Testis (tissue), 3 donors: Measurements from ENCODE around the gene ETV7. TPM values are rescaled to one million over a fixed set of nuclear protein-coding genes. Genes with fewer than 3 reads are reported as not detected.

Source experiments
- DNase-seq: peaks from one replicate; pipeline ENCODE4 v3.0.0-alpha.2; 2019
- H3K27ac ChIP-seq, 2 donors: fragments of 200-600 bp; sonication (generic); one replicate each; pipeline ENCODE4 v1.5.1; 2019
- H3K27me3 ChIP-seq: fragments of 200-600 bp; sonication (generic); one replicate; pipeline ENCODE4 v1.5.1; 2019
- H3K36me3 ChIP-seq: fragments of 200-600 bp; sonication (generic); one replicate; pipeline ENCODE4 v1.5.1; 2017; ENCODE audit warnings: low read depth; ENCODE audit errors: missing control alignments
- H3K4me1 ChIP-seq: fragments of 200-600 bp; sonication (generic); one replicate; pipeline ENCODE4 v1.5.1; 2019
- H3K4me3 ChIP-seq, 2 donors: fragments of 200-600 bp; sonication (generic); one replicate each; pipeline ENCODE4 v1.5.1; 2017 to 2019
- H3K9me3 ChIP-seq: fragments of 200-600 bp; sonication (generic); one replicate; pipeline ENCODE4 v1.5.1; 2017
- POLR2A ChIP-seq: fragments of 450-650 bp; IDR thresholded peaks from one replicate; pipeline ENCODE4 v1.6.1; 2017; ENCODE audit warnings: antibody characterized with exemption, mild to moderate bottlenecking, moderate library complexity
- WGBS, 2 donors: methylation state at CpG; one replicate each; pipeline ENCODE4 v1.1.5; 2018; 5-methylcytosine and 5-hydroxymethylcytosine counted together
- intact Hi-C: fragments of 100-400 bp; cut with DNase I; formaldehyde crosslinking; loops from one replicate; pipeline ENCODE4 v1.15.1; 2023; ENCODE audit warnings: low total_unique reads
- polyA plus RNA-seq: library from polyadenylated mRNA; stranded (reverse); fragments of 350-450 nt; fragmentation: Illumina TruSeq; extraction: RNeasy Lipid Tissue Mini Kit (QIAGEN cat#74804); gene quantifications from one replicate; pipeline ENCODE4 v1.2.3, GENCODE V29; 2014; ENCODE audit warnings: low read depth, low replicate concordance; ENCODE audit not compliant: insufficient read depth
- total RNA-seq, 2 donors: library from RNA; depleted of rRNA; stranded (reverse); fragments of >200 nt; gene quantifications; one replicate each; pipeline ENCODE4 v1.2.3, GENCODE V29; 2016
- TF ChIP-seq, protein P1 (sequence below), 3 experiments: fragments of 450-650 bp in 2 of 3; fragments of 200-600 bp in 1 of 3; sonication (generic) in 1 of 3; IDR thresholded peaks; one replicate each; pipeline ENCODE4 v1.5.1; 2016 to 2019; ENCODE audit warnings: antibody characterized with exemption in 3 of 3, mild to moderate bottlenecking in 2 of 3, moderate library complexity in 1 of 3

ETV7 gene
- total and polyA plus RNA-seq, 3 donors from 2014 or later = 0.68 to 2.2 (median 1.3) TPM

DNA sequence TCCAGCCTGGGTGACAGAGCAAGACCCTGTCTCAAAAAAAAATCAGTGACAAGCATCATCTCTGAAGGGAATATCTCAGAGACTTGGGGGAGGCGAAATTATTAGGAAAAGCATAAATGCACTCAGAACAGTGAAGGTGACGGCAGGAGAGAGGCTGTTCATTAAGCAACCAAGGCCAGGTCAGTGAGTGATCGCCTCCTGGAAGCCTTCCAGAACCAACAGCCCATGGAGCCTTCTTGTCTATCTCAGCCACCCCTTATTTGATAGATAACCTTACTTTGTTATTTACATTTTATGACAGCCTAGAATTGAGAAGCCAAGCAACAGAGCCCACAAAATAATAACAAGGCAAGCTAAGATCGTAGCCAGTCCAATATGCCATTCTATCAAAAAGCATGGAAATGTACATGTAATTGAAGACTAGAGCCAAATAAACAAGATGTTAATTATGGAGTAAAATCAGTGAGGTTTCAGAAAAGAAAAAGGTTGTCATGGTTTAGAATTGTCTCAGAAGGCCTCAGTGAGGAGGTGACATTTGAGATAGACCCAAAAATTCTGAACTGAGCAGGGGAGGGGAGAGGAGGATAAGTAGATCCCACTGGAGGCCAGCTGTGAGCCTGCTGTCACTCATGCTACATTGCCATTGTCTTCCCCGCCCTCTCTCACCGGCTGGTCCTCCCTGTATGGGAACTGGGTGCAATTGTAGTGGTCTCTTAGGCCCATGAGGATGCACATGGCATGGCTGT, 68.6 kb downstream of the ETV7 start:
- H3K4me1 ChIP-seq = peaks cover 5% of the 10 kb centered on the region
- H3K9me3 ChIP-seq = no peaks in the 10 kb centered on the region
- intact Hi-C loops = no loop called here
- TF ChIP-seq, protein P1, sequence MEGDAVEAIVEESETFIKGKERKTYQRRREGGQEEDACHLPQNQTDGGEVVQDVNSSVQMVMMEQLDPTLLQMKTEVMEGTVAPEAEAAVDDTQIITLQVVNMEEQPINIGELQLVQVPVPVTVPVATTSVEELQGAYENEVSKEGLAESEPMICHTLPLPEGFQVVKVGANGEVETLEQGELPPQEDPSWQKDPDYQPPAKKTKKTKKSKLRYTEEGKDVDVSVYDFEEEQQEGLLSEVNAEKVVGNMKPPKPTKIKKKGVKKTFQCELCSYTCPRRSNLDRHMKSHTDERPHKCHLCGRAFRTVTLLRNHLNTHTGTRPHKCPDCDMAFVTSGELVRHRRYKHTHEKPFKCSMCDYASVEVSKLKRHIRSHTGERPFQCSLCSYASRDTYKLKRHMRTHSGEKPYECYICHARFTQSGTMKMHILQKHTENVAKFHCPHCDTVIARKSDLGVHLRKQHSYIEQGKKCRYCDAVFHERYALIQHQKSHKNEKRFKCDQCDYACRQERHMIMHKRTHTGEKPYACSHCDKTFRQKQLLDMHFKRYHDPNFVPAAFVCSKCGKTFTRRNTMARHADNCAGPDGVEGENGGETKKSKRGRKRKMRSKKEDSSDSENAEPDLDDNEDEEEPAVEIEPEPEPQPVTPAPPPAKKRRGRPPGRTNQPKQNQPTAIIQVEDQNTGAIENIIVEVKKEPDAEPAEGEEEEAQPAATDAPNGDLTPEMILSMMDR (IDR thresholded peaks at IDR 0.05) = no peak
- TF ChIP-seq POLR2A = no peak
- no peak overlapping the region for H3K4me3 ChIP-seq
- 84 to 92% methylated on average over 5 to 6 of the region's 6 CpGs for WGBS, 2 donors
- H3K27ac ChIP-seq = no peak overlapping the region
- DNase-seq = no peak
- no peaks in the 10 kb centered on the region for H3K36me3 ChIP-seq
- no peaks in the 10 kb centered on the region for H3K27me3 ChIP-seq

DNA sequence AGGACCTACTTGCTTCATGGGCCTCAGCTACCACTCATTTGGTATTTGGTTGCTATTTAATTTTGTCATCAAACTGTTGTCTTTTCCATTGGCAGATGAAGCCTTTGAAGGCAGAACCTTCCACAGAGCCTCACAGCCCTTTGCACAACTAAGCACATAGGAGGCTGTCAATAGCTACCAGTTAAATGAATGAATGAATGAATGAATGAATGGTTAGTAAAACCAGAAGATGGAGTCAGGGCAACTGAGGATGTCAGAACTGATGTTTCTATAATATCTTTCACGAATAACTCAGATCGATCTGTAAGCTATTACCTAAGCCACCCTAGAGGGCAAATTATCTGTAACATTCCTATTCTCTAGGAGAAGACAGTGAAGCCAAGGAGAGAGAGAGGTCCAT, 69.8 kb downstream of the ETV7 start:
- no peaks in the 10 kb centered on the region for H3K27me3 ChIP-seq
- intact Hi-C loops = no loop called here
- peaks cover 17% of the 10 kb centered on the region for H3K4me1 ChIP-seq
- no peak for DNase-seq
- TF ChIP-seq POLR2A = no peak
- no peaks in the 10 kb centered on the region for H3K9me3 ChIP-seq
- H3K4me3 ChIP-seq = no peak overlapping the region
- H3K27ac ChIP-seq = no peak overlapping the region
- H3K36me3 ChIP-seq = no peaks in the 10 kb centered on the region
- 95 to 97% methylated on average over 2 of the region's 2 CpGs for WGBS, 2 donors

Other genes starting within 250 kb of the ETV7 start
- gene BRPF3, start 190.9 kb downstream of the ETV7 start, total RNA-seq = 100 to 1,000 TPM; 102 to 104 TPM
- gene BRPF3, start 190.9 kb downstream of the ETV7 start, polyA plus RNA-seq = 70.5 TPM
- gene PNPLA1, start 117.6 kb downstream of the ETV7 start, total RNA-seq = 1 to 10 TPM; 2.4 to 3.5 TPM
- 2.1 TPM for gene PNPLA1, start 117.6 kb downstream of the ETV7 start, polyA plus RNA-seq
- gene BNIP5, start 50.8 kb downstream of the ETV7 start, total RNA-seq = under 1 TPM; 0.68 to 0.87 TPM
- 0.96 TPM for gene BNIP5, start 50.8 kb downstream of the ETV7 start, polyA plus RNA-seq
- 1 to 10 TPM; 1.8 to 3.6 TPM for gene PXT1, start 55.2 kb upstream of the ETV7 start, total RNA-seq
- 4.2 TPM for gene PXT1, start 55.2 kb upstream of the ETV7 start, polyA plus RNA-seq
- 10 to 100 TPM; 31.5 to 35.5 TPM for gene KCTD20, start 55.3 kb upstream of the ETV7 start, total RNA-seq
- gene KCTD20, start 55.3 kb upstream of the ETV7 start, polyA plus RNA-seq = 21.8 TPM
- gene STK38, start 159.8 kb upstream of the ETV7 start, total RNA-seq = 10 to 100 TPM; 20.4 to 23.9 TPM
- 22.0 TPM for gene STK38, start 159.8 kb upstream of the ETV7 start, polyA plus RNA-seq
- 100 to 1,000 TPM; 180 to 183 TPM for gene SRSF3, start 206.7 kb upstream of the ETV7 start, total RNA-seq
- gene SRSF3, start 206.7 kb upstream of the ETV7 start, polyA plus RNA-seq = 289 TPM